Kidney epithelial cell (primary cell): Measurements from ENCODE around the gene CLCN1. TPM values are rescaled to one million over a fixed set of nuclear protein-coding genes. Genes with fewer than 3 reads are reported as not detected.
A peak's percentile ranks its signal among the peaks of the same experiment; 100 is the strongest.
"Not testable (repeated sequence)": the region's sequence is repeated elsewhere in the genome, so short reads cannot be mapped to it uniquely, and the experiment has no call there.

Source experiments
- DNase-seq: peaks from one replicate; pipeline ENCODE4 v3.0.0-alpha.2; 2010; ENCODE audit warnings: low read depth
- H3K27me3 ChIP-seq: 2 replicates; pipeline ENCODE4 v1.6.0; 2011; ENCODE audit warnings: low read length; ENCODE audit not compliant: control insufficient read depth, insufficient read depth
- H3K36me3 ChIP-seq: 2 replicates; pipeline ENCODE4 v1.5.1; 2011; ENCODE audit warnings: low read length; ENCODE audit not compliant: control insufficient read depth, insufficient read depth
- H3K4me3 ChIP-seq: 2 replicates; pipeline ENCODE4 v1.5.1; 2011; ENCODE audit warnings: low read depth, mild to moderate bottlenecking, control low read depth, low read length
- CTCF ChIP-seq: IDR thresholded peaks from 2 replicates; pipeline ENCODE4 v1.5.1; 2011; ENCODE audit warnings: mild to moderate bottlenecking, moderate library complexity, low read length, control low read depth, inconsistent platforms; ENCODE audit not compliant: insufficient read depth, poor library complexity, severe bottlenecking
- total RNA-seq: library from RNA; depleted of rRNA; stranded (reverse); fragments of >200 nt; gene quantifications from 2 replicates; pipeline ENCODE4 v1.2.3, GENCODE V29; 2015

CLCN1 gene
- total RNA-seq, 1 donor from 2014 or later, result not detected

DNA sequence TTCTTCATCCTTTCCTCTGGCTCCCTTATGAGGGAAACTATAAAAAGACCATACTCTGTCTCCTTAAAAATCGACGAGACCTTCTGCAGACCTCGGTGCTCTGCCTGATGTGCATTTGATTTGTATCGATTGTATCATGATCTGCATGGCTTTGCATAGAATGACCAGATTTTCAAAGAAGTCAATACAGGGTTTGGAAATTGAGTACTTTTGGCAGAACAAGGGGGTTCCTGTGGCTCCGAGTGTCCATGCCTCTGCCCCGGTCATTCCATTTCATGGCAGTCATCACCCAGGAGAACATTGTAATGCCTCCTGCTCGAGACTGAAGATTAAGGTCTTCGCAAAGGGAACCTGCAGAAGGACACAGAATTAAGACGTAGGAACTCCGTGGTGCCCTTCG lies 27.1 kb upstream of the CLCN1 start:
- no peak for DNase-seq
- peak overlapping the region; percentile 76 for H3K4me3 ChIP-seq
- no peak for TF ChIP-seq CTCF
- no peaks in the 10 kb centered on the region for H3K27me3 ChIP-seq
- H3K36me3 ChIP-seq, result peaks cover 1% of the 10 kb centered on the region

DNA sequence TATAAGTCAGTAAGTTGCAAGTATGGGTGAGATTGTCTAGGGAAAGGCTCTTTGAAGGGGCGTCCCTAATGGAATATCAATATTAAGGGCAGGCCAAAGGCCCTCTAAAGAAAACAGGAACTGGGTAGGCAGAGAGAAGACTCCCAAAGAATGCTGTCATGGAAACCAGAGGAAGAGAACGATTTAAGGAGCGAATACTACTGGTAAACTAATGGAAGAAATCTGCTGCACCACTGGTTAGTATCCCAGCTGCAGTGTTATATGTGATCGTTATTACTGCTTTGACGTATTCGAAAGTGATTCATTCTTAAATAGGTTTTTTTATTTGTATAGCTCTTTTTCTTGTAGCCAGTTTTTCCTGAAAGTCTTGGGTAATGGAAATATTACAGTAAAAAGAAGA lies 26.5 kb upstream of the CLCN1 start:
- TF ChIP-seq CTCF, result no peak
- peak overlapping the region; percentile 76 for H3K4me3 ChIP-seq
- DNase-seq, result no peak
- H3K36me3 ChIP-seq, result peaks cover 1% of the 10 kb centered on the region
- H3K27me3 ChIP-seq, result no peaks in the 10 kb centered on the region

- H3K36me3 ChIP-seq, H3K27me3 ChIP-seq, H3K4me3 ChIP-seq, DNase-seq: not testable (repeated sequence)
Observed at GRCh38 chr7:143289888-143290287, 26.0 kb upstream of the CLCN1 start.

GRCh38 chr7:143290293-143290692 lies 25.6 kb upstream of the CLCN1 start:
- H3K4me3 ChIP-seq, result no peak overlapping the region
- TF ChIP-seq CTCF, result no peak
- no peak for DNase-seq
- no peaks in the 10 kb centered on the region for H3K27me3 ChIP-seq
- H3K36me3 ChIP-seq, result peaks cover 1% of the 10 kb centered on the region

DNA sequence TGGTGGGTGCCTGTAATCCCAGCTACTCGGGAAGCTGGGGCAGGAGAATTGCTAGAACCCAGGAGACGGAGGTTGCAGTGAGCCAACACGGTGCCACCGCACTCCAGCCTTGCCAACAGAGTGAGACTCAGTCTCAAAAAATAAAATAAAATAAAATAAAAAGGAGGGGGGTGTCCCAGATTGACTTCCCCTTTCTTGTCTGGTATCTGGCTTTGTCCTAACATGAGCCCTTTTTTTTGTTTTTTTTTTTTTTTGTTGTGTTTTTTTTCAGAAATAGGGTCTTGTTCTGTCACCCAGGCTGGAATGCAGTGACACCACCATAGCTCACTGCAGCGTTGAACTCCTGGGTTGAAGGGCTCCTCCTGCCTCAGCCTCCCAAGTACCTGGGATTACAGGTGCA lies 23.0 kb upstream of the CLCN1 start:
- peaks cover 1% of the 10 kb centered on the region for H3K36me3 ChIP-seq
- no peak overlapping the region for H3K4me3 ChIP-seq
- no peak for DNase-seq
- no peaks in the 10 kb centered on the region for H3K27me3 ChIP-seq
- no peak for TF ChIP-seq CTCF

- TF ChIP-seq CTCF, result no peak
- Histone ChIP-seq H3K27me3 (no peaks in the 10 kb centered on the region), H3K36me3 (peaks cover 5% of the 10 kb centered on the region), H3K4me3 (no peak overlapping the region)
- no peak for DNase-seq
Observed at GRCh38 chr7:143295870-143296269, 20.0 kb upstream of the CLCN1 start.
